ENCODE measurements around the gene ADRA1B.

Gene ADRA1B

DNA sequence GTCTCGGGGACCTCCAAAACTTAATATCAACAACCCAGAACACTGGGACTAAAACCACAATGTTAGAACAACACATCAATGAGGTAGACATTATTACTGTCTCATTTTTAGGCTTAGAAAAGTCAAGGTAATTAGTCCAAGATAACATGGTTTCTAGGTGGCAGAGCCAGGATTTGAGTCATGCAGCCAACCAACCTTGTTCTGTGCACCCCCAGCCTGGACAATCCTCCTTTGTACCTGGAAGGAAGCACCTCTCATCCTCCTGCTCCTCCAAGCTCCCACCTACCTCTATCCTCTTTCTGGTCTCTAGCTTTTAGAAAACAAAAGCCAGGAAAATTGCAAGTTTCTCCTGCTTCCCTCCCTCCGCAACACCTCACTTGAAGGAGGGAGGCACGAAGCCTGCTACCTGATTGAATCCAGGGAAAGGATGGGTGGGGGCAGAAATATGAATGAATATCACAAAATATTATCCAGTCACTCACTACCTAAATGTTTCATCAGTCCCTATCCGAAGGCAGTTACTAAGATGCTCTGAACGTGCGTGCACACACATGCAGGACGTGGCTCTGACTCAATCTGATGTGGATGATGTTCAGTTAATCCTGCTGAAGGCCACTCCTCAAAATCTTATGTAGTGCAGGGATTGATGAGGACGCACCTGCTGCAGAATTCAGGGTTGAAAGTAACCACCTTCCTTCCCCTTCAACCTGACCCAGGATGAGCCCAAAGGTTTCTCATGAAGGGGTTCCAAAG, 66.3 kb downstream of the ADRA1B start:
- TF ChIP-seq, protein P1, sequence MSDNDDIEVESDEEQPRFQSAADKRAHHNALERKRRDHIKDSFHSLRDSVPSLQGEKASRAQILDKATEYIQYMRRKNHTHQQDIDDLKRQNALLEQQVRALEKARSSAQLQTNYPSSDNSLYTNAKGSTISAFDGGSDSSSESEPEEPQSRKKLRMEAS (IDR thresholded peaks at IDR 0.05): no peak
- TF ChIP-seq CEBPB (IDR thresholded peaks at IDR 0.05) (no peak), TCF12 (IDR thresholded peaks at IDR 0.05; ENCODE audit: low read depth) (no peak), YY1 (IDR thresholded peaks at IDR 0.05; ENCODE audit: low read depth) (no peak), NFIC (IDR thresholded peaks at IDR 0.05) (no peak), TAF1 (IDR thresholded peaks at IDR 0.05; ENCODE audit: low read depth) (no peak)
- TF ChIP-seq, protein P2, sequence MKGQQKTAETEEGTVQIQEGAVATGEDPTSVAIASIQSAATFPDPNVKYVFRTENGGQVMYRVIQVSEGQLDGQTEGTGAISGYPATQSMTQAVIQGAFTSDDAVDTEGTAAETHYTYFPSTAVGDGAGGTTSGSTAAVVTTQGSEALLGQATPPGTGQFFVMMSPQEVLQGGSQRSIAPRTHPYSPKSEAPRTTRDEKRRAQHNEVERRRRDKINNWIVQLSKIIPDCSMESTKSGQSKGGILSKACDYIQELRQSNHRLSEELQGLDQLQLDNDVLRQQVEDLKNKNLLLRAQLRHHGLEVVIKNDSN (IDR thresholded peaks at IDR 0.05): no peak

DNA sequence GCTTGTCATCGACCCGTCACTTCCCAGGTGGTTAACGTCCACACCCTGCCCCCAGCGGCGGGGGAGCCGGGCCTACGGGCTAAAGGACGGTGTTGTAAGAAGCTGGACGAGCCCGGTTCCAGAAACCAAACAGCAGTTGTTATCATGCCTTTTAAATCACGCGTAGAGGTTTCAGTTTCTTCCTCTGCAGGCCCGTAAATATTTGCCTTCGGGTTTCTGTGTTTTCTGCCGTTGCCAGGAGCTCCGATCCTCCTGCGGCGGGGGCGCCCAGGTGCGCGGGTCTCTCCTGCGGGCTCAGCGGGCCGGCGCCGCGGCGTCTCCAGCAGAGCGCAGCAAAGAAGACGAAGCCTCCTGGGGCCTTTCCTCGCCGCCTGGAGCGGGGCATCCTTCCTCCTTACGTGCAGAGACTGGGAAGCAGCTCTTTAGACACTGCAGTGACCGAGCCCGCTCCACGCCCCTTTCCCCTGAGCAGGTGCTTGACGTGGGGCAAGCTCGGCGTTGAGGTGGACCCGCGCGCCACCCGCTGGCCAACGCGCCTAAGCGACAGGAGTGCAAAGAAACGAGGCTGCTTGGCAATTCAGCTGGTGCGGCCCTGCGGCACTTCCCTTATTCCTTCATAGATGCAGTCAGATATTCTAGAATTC, 70.9 kb downstream of the ADRA1B start:
- TF ChIP-seq YY1 (IDR thresholded peaks at IDR 0.05; ENCODE audit: low read depth) (no peak), RAD21 (IDR thresholded peaks at IDR 0.05; ENCODE audit: low read depth) (peak; percentile 96)
- TF ChIP-seq, protein P1 (IDR thresholded peaks at IDR 0.05): peak; percentile 48; the same call in 1 of the 2 replicates

DNA sequence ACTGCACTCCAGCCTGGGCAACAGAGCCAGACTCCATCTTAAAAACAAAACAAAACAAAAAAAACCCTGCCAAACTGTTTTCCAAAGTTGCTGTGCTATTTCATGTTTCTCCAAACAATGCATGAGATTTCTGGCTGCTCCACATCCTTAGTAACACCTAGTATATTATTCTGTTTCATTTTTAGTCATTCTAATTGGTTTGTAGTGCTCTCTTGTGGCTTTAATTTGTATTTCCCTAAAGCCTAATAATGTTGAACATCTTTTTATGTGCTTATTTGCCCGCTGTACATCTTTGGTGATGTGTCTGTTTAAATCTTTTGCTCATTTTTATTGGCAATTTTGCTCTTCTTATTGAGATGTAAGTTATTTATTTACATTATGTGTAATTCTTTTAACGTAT, 74.2 kb downstream of the ADRA1B start:
- TF ChIP-seq RAD21 (IDR thresholded peaks at IDR 0.05; ENCODE audit: low read depth): peak; percentile 41
- TF ChIP-seq, protein P3, sequence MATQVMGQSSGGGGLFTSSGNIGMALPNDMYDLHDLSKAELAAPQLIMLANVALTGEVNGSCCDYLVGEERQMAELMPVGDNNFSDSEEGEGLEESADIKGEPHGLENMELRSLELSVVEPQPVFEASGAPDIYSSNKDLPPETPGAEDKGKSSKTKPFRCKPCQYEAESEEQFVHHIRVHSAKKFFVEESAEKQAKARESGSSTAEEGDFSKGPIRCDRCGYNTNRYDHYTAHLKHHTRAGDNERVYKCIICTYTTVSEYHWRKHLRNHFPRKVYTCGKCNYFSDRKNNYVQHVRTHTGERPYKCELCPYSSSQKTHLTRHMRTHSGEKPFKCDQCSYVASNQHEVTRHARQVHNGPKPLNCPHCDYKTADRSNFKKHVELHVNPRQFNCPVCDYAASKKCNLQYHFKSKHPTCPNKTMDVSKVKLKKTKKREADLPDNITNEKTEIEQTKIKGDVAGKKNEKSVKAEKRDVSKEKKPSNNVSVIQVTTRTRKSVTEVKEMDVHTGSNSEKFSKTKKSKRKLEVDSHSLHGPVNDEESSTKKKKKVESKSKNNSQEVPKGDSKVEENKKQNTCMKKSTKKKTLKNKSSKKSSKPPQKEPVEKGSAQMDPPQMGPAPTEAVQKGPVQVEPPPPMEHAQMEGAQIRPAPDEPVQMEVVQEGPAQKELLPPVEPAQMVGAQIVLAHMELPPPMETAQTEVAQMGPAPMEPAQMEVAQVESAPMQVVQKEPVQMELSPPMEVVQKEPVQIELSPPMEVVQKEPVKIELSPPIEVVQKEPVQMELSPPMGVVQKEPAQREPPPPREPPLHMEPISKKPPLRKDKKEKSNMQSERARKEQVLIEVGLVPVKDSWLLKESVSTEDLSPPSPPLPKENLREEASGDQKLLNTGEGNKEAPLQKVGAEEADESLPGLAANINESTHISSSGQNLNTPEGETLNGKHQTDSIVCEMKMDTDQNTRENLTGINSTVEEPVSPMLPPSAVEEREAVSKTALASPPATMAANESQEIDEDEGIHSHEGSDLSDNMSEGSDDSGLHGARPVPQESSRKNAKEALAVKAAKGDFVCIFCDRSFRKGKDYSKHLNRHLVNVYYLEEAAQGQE (IDR thresholded peaks at IDR 0.05; ENCODE audit: low read depth): no peak

DNA sequence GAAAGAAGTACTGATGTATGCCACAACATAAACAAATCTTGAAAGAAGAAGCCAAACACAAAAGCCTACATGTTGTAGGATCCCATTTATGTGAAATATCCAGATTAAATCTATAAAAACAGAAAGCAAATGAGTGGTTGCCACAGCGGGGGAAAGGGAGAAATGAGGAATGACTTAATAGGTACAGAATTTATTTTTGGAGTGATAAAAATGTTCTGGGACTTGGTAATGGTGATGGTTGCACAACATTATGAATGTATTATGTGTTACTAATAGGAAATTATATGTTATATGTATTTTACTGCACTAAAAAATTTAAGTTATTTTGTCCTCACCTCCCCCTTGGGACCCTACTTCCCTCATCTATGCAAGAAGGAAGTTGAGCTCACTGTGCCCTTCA, 76.3 kb downstream of the ADRA1B start:
- TF ChIP-seq YY1 (IDR thresholded peaks at IDR 0.05; ENCODE audit: low read depth): no peak
- TF ChIP-seq EP300 (IDR thresholded peaks at IDR 0.05; ENCODE audit: borderline replicate concordance): no peak
- no peak for TF ChIP-seq TAF1 (IDR thresholded peaks at IDR 0.05; ENCODE audit: low read depth)

DNA sequence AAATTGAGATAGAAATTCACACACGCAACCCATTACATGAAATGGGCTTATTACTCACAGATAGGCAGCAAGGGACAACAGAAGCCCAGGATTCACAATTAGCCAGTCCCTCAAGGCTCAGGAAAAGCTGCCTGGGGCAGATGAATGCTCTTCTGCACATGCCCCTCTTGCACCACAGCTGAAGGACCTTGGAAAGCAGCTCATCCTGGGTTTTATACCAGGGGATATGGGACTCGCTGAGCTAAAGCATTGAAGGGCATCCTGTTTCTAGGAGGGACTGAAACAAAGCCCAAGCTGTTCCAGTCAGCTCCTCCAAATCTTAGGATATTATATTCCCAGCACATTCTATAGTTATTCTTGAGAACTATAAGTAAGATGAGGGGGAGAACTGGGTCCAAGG, 76.9 kb downstream of the ADRA1B start:
- TF ChIP-seq, protein P1 (IDR thresholded peaks at IDR 0.05): no peak
- TF ChIP-seq TAF1 (IDR thresholded peaks at IDR 0.05; ENCODE audit: low read depth) (no peak), CEBPB (IDR thresholded peaks at IDR 0.05) (no peak), RAD21 (IDR thresholded peaks at IDR 0.05; ENCODE audit: low read depth) (no peak), FOXM1 (IDR thresholded peaks at IDR 0.05; ENCODE audit: borderline replicate concordance, low read depth) (no peak), EP300 (IDR thresholded peaks at IDR 0.05; ENCODE audit: borderline replicate concordance) (no peak), TCF12 (IDR thresholded peaks at IDR 0.05; ENCODE audit: low read depth) (no peak), CREB1 (IDR thresholded peaks at IDR 0.05; ENCODE audit: low read depth) (no peak)

DNA sequence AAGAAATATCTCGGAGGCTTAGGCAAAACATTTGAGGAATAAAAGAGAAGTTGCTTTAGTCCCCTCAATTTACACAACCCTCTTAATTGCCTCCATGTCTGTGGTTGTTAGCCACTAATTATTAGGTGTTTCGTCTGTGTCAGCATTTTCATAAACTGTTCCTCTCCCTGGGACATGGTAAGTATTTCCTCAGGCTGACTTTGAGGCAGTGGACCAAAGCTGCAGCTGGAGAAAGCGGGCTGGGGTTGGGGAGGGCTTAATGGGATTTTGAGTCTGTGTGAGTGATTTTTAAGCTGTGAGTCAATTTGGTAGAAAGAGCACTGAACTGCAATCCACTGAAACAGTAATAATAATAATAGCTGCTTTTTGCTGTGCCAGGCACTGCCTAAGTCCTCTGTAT, 79.6 kb downstream of the ADRA1B start:
- TF ChIP-seq EGR1 (IDR thresholded peaks at IDR 0.05): no peak
- no peak for TF ChIP-seq CREB1 (IDR thresholded peaks at IDR 0.05; ENCODE audit: low read depth)
- no peak for TF ChIP-seq CEBPB (IDR thresholded peaks at IDR 0.05)
- TF ChIP-seq, protein P3 (IDR thresholded peaks at IDR 0.05; ENCODE audit: low read depth): no peak
- no peak for TF ChIP-seq ZBTB7A (IDR thresholded peaks at IDR 0.05; ENCODE audit: low read depth)
- TF ChIP-seq FOXM1 (IDR thresholded peaks at IDR 0.05; ENCODE audit: borderline replicate concordance, low read depth): no peak
- no peak for TF ChIP-seq RAD21 (IDR thresholded peaks at IDR 0.05; ENCODE audit: low read depth)
- TF ChIP-seq, protein P1 (IDR thresholded peaks at IDR 0.05): no peak
- TF ChIP-seq YY1 (IDR thresholded peaks at IDR 0.05; ENCODE audit: low read depth): no peak
- no peak for TF ChIP-seq TAF1 (IDR thresholded peaks at IDR 0.05; ENCODE audit: low read depth)
- TF ChIP-seq, protein P2 (IDR thresholded peaks at IDR 0.05): no peak
- TF ChIP-seq TCF12 (IDR thresholded peaks at IDR 0.05; ENCODE audit: low read depth): no peak
- no peak for TF ChIP-seq TEAD4 (IDR thresholded peaks at IDR 0.05)
